Urothelium cell line (cell line): Measurements from ENCODE around the gene NELL1.

Source experiments
- DNase-seq: peaks from one replicate; pipeline ENCODE4 v3.0.0; 2011; ENCODE audit warnings: low spot score, mixed read lengths
- FAIRE-seq: peaks from 2 replicates; lab custom pipeline; 2011; peaks lifted over from hg19 to GRCh38; lab: Jason Lieb, UNC

The NELL1 gene

DNA sequence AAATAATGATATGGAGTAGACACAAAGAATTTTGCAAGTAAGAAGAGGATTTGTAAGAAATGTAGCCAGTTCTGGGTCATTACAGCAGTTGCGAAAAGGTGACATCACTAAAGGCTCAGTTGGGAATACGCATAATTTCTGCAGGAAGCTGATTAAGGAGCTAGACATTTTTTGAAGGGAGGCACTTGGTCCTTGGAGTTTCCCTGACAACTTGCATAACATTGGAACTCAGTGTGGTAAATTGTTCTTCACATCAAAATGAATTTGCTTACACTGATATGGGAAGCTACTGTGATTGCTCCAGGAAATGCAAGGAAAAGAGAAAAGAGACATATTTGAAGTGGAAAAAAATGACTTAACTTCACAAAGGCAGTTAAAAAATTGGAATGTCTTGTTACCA lies 626.1 kb downstream of the NELL1 start:
- FAIRE-seq (no peak), DNase-seq (no peak)

DNA sequence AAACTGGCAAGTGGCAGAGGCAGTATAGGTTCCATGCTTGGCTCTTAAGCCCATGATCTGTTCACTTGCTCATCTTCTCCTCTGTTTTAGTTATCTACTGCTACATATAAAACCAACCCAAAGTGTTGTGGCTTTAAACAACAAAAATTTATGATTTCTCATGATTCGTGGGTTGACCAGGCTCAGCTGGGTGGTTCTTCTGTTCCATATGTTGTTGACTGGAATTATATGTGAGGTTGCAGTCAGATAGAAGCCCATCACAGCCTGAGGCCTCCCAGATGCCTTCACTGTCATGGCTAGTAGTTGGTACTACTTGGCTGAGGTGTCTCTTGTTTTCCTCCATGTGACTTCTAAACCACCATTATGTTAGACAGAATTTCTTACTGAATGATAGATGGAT lies 632.6 kb downstream of the NELL1 start:
- FAIRE-seq (no peak), DNase-seq (no peak)

DNA sequence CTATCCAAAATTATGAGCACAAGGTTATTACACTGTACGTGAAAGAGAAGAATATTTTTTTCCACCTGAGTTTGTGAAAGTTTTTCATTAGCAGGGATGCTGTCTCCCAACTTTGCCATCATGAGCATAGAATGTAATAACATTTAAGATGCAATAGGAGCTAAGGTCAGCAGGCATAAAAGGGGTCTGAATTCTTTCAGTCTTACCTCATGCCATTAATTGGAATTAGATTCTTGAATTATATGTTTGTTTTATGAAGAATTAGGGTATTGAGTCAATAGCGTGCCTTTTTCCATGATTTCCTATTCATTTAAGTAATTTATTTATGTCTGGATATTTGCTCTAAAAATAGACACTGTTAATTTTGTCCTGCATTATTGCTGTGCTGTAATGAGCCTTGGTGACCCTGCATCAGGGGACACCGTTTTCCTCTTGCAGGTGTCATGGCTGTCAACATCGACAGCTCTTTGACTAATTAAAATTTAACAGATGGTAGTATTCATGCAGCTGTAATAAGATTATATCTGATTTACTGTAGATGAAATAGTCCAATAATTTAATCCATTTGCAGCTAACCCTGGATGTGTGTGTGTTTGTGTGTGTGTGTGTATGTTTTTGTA lies 637.5 kb downstream of the NELL1 start:
- FAIRE-seq (no peak), DNase-seq (no peak)

DNA sequence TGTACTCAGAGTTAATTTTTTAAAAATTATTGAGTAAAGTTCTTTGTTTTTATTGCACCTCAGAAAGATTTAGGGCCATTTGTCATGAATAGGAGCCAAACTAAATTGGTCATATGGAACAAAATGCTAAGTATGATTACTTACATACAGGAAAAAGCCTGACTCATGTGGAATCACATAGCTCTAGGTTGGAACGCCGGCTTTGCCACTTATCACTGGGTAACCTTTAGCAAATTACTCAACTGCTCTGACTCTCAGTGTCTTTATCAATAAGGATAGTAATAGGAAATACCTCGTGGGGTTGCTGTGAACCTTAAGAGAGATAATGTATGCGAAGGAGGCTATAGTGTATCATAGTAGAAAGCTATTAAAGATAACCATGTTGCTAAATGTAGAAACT lies 638.5 kb downstream of the NELL1 start:
- no peak for DNase-seq
- FAIRE-seq: no peak

DNA sequence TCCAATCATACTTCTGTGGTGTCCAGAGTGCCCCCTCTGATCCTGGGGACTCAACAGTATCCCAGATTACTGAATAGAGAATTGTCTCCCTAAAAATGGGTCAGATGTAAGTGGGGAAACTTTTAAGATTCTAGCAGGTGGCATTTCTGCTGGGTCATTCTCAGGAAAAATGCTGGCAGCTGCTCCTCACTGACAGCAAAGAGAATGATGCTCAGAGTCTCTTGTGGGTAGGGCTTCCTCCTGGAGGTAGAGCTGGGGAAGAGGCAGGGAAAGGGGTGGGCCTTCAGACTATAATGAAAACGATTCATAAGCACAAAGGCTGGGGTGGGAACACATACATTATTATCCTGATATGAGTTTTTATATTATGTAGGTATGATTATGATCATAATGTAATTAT lies 647.2 kb downstream of the NELL1 start:
- no peak for DNase-seq
- no peak for FAIRE-seq

DNA sequence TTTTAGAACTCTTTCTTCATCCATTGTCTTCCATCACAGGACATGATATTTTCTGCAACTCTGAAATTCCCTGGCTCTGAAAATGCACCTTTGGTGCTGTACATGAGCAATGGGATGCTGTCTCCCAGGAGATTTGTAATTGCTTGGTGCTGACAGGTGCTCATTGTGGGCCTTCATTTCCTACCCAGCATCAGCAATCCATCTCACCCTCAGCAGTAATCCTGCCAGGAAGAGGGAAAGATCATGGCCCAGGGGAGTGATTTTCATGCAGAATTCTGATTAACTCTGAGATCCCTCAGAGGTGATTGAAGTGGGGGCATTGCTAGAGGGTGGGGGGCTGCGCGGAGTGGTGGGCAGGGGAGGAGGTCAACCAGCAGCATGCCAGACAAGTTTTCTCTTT lies 651.7 kb downstream of the NELL1 start:
- DNase-seq: no peak
- no peak for FAIRE-seq

DNA sequence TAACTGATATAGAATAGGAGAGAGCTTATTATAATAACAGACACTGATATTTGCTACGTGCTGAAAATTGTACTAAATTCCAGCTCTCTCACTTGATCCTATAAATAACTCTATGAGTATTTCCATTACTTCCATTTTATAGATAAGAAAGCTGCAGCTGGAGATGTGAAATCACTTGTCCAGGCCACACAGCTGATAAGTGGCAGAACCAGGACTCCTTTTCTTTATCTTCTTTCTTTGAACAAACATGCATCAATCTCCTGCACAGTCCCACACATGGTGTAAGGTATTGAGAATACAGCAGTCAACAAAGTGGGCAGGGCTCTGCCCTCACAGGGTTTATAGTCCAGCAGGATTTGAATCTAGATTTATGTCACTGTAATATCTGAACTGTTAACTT lies 652.1 kb downstream of the NELL1 start:
- DNase-seq (no peak), FAIRE-seq (no peak)

DNA sequence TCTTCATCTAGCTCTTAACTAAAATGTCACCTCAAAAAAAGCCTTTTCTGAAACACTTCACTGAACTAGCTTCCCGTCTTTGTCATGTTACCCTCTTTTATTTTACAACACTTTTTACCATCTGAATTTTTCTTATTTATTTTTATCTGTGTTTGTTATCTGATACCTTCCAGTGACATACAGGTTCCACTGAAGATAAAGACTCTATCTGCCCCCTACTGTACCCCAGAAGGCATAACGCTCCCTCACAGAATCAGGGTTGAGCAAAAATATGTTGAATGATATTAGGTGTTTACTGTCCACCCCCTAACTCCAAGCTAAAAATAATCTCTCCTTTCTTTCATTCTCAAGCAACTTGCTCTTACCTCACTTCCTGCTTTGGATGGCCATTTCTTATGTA lies 654.2 kb downstream of the NELL1 start:
- DNase-seq (no peak), FAIRE-seq (no peak)

DNA sequence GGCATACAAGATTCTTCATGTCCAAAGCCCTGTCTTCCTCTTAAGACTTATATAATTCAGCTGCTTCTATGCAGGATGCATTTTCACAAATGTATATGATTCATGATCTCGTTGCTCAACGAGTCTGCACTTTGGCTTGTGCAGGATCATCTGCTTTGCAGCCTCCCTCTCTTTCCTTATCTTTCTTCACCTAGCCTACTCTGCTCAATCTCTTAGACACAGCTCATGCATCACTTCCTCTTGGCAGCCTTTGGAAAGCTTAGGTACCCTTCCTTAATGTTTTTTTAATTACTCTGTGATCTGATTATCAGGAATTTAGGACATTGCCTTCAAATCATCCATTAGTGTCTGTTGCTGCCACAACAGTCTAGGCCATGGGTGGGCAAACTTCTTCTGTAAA lies 673.8 kb downstream of the NELL1 start:
- FAIRE-seq: no peak

DNA sequence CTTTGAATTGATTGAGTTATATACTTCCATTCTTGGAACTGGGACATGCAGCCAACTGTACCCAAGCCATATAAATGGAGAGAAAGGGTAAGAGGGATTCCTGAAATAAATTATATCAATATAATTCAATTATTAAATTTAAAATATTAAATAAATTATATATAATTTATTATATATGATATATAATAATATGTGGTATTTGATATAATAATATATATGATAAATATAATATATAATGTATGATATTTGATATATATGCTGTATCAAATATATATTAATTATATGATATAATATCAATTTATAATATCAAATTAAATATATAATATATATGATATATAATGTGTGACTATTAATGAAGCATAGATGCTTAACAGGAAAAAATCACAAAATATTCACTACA lies 677.0 kb downstream of the NELL1 start:
- no peak for FAIRE-seq
- DNase-seq: no peak

More for the DNA sequence above, 673.8 kb downstream of the NELL1 start:
- DNase-seq: no peak

DNA sequence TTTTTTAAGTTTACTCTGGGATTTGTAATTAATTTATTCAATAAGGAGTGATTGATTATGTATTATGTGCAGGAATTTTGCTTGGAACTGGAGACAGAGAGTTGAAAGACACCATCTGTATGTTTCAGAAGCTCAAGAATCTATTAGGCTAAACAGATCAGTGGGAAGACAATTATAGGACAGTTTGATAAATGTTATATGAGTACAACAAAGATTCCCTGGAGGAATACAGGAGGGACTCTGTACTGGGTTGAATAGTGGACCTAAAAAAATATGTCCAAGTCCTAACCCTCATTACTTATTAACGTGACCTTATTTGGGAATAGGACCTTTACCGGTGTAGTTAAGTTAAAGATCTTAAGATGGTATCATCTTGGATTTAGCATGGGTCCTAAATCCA lies 681.2 kb downstream of the NELL1 start:
- FAIRE-seq: no peak

DNA sequence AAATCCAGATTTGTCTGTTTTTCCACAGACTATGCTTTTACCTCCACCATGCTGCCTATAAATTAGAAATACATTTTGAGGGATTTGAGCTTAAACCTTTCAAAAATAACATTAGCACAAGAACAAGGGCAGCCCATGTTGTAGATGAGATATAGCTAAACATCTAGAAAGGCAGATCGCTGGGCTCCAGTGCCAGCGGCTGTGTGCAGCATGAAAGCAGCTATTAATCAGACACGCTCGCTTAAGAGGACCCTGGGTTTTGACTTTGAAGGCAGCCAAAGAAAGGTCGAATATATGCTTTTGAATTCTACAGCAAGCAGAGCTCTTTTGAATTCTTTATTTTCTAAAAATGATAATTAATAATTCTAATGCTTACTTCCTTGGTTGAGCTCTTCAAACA lies 684.0 kb downstream of the NELL1 start:
- DNase-seq: no peak
- FAIRE-seq: no peak

More for the DNA sequence above, 681.2 kb downstream of the NELL1 start:
- DNase-seq: no peak

DNA sequence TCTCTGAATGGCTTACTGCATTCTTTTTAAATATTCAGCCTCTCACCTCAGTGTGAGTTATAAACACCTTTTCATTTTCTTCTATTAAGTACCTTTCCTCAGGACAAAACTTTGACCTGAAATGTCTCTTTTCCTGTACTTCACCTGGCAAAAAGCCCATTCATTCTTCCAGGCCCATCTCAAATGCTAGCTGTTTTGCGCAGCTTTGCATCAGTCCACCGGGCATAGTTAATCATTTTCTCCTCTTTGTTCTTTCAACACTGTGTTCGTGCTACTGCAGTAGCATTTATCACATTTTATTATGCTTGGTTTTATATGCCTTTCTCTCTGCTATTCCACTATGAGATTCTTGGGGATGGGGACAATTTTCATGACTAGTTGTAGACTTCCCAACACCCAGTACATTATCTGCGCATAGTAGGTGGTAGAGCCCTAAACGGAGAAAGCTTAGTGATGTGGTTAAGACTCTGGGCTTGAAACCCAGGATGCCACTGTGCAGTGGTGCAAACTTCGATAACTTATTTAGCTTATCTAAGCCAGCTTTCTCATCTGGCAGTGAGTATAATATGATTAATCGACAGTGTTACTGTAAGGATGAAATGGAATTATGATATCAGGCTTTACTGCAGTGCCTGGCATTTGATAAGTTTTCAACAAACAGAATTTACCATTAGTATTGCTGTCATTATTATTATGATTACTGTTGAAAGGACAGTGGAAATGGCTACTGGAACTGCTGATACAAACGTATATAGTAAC lies 695.7 kb downstream of the NELL1 start:
- FAIRE-seq (no peak), DNase-seq (no peak)

DNA sequence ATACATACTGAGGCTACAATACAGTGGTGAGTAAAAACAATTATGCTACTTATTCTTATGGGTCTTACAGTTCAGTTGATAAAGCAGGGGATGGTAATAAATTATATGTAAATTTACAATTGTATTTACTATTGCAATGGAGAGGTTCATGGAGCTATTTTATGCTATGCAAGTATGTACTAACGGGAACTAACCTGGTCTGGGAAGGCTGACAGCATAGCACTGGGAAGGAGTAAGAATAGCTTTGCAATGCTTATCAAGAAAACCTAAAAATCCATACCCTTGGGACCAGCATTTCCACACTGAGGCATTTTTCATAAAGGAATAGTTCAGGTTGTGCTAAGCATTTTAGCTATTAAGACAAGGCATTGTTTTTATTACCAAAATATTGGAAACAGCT lies 700.6 kb downstream of the NELL1 start:
- FAIRE-seq (no peak), DNase-seq (no peak)

DNA sequence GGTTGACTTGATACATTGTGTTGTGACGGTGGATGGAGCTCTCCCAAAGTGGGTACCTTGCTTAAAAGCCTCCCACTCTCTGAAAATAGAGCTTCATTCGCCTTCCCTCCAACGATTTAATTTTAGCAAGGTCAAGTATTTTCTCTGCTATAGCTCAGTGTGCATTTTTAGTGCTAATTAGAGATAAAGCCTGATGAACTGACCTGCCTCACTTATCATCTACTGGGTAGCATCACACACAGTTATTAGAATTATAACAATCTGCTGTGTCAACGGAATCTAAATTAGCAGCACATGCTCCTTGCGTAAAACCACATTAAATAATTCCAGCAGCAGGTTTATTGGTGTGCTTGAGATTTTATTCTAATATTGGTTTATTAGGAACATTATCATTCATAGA lies 701.7 kb downstream of the NELL1 start:
- no peak for FAIRE-seq

DNA sequence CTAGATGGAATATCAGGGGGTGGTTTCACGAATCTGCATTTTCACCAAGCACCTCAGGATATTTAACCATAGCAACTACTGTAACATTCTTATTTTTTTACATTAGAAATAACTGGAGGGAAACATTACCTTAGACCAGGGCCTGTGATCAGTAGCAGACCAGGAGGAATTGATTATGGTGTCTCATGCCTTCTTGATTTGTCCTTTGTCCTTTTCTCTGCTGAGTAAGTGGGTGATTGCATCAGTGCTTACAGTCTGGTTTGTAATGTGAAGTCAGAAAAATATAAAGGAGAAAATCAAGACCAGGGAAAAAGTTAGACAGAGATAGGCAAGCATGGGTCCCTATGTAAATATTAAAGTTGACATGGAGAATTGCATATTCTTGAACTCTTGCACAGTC lies 703.3 kb downstream of the NELL1 start:
- no peak for FAIRE-seq

More for the DNA sequence above, 701.7 kb downstream of the NELL1 start:
- no peak for DNase-seq

DNA sequence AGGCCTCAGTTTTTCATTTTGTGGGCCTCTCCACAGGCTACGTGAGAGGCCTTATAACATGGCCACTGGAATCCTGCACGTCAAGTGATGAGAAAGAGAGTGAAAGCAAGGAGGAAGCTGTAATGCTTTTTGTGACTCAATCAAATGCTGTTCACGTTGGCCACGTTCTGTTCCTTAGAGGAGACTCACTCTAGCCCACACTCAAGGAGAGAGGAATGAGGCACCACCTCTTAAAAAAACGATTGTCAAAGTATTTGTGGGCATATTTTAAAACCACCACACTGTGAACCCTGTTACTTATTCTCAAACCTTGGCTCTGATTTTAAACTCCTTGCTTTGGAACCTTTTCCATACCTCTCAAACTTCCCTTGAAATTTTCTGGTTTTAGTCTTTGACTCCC lies 705.0 kb downstream of the NELL1 start:
- DNase-seq: no peak

More for the DNA sequence above, 703.3 kb downstream of the NELL1 start:
- DNase-seq: no peak

DNA sequence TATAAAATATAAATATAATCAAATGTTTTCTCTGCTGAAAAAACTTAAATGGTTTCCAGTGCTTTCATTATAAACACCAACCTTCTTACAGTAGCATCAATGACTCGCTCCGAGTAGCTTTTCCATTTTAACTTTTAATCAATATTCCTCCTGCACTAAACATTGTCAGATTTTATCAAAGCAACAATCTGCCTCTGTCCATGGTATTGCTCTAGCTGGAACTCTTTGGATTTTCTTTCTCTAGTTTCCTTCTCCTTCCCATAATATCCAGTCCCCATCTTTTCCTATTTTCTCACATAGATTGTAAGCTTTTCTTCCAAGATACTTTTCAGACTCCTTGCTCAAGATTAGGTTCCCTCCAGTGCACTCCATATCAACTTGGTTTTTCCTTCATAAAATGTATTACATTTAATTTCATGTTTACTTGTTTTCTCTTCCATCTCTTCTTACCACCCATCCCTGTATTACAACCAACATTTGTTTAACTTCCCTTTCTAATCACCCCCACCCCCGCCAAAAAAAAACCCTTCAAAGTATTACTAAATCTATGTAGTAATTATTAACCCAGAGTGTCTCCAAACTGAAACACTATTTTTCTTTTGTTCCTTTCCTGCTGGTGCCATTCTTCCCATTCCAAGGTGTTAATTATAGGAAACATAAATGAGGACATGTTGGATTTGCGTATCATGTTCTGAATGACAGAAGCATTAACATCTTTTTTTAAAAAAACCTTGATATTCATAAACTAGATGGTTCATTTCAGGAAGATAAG lies 716.5 kb downstream of the NELL1 start:
- no peak for FAIRE-seq

More for the DNA sequence above, 705.0 kb downstream of the NELL1 start:
- no peak for FAIRE-seq

DNA sequence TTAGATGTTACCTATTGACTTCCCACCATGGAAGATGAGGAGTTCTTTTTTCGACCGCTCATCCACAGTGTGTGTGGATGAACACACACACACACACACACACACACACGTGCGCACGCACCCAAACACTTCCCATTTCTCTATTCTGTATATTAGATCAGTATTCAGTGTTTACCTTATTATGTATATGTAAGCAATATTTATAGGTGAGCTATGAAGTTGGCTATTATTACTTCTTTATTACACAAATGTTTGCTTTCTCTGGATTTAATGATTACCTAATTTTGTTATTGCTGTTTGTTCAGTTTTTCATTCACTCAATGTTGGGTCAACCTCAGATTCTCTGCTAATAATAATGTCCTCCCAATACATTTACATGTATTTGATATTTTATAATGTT lies 721.0 kb downstream of the NELL1 start:
- DNase-seq: no peak
- no peak for FAIRE-seq

More for the DNA sequence above, 716.5 kb downstream of the NELL1 start:
- DNase-seq: no peak

DNA sequence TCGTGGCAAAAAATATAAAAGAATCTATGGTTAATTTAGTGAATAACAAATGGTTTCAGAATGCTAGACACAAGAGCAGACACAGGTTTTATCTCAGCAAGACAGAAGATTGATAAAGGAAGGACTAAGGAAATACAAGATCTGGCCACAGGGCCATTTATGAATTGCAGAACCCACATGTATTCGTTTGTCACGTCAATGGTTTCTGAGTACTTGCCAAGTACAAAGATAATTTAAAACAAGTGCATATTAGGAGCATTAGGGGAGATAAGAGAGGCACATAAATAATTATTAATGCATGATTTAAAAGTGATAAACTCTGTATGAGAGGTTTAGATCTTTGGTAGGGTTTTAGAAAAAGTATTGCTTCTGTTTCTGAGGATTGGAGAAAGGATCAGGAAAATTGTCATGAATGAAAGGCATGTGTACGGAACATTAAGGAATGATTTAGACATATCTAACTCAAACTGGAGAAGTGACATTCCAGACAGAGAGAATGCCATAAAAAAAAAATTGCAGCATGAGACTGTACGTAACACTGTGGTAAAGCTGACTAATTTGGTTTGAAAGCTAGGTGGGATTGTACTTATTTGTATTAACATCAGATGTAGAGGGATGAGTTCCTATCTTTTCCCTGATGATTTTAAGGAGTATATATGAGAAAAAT lies 727.1 kb downstream of the NELL1 start:
- FAIRE-seq (no peak), DNase-seq (no peak)

DNA sequence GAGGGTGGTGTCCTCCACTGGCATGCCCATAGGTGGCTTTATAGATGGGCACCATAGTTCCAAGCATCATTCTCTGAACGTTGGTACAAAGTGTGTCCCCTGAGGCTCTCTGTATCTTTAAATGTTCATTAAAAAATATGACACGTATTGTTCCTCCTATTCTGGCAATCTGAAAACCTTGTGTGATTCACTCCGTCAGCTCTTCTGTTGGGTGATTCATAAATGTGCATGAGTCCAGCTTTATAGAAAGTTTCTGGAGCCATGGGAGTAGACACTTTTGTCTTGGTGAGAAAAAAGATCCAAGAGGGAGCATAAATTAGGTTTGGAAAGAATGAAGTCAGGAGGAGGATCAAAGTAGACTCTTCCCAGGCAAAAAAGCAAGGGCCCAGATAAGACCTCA lies 728.8 kb downstream of the NELL1 start:
- no peak for DNase-seq

More for the DNA sequence above, 728.8 kb downstream of the NELL1 start:
- no peak for FAIRE-seq
